HAP-1 (cell line): Measurements from ENCODE around the gene NHLRC4.
"Not testable (repeated sequence)": the region's sequence is repeated elsewhere in the genome, so short reads cannot be mapped to it uniquely, and the experiment has no call there.

Experiments
- DNase-seq, 2 experiments: peaks; one replicate each; pipeline ENCODE4 v3.0.0-alpha.2; 2016 to 2020; ENCODE audit warnings: low spot score in 2 of 2
- H3K27me3 ChIP-seq: fragments of 250-450 bp; sonication (Bioruptor Pico); 2 replicates; pipeline ENCODE4 v1.5.1; 2020; ENCODE audit warnings: low read depth, mild to moderate bottlenecking, moderate library complexity
- H3K36me3 ChIP-seq: fragments of 250-450 bp; sonication (Bioruptor Pico); replicated peaks from 2 replicates; pipeline ENCODE4 v1.5.1; 2020; ENCODE audit warnings: mild to moderate bottlenecking
- H3K4me1 ChIP-seq: fragments of 250-450 bp; sonication (Bioruptor Pico); 2 replicates; pipeline ENCODE4 v1.5.1; 2020; ENCODE audit warnings: mild to moderate bottlenecking
- H3K4me3 ChIP-seq: fragments of 250-450 bp; sonication (Bioruptor Pico); 2 replicates; pipeline ENCODE4 v1.5.1; 2020; ENCODE audit warnings: mild to moderate bottlenecking, moderate library complexity
- H3K9me3 ChIP-seq: fragments of 250-450 bp; sonication (Bioruptor Pico); 2 replicates; pipeline ENCODE4 v1.5.1; 2020; ENCODE audit warnings: mild to moderate bottlenecking, moderate library complexity
- in situ Hi-C: fragments of 300-500 bp; cut with MboI; formaldehyde crosslinking; loops from 3 replicates; pipeline ENCODE4 v1.14.3; 2020; ENCODE audit warnings: low sequenced_read_pairs, inconsistent platforms, mixed read lengths

The NHLRC4 gene

GRCh38 chr16:593807-594206 is 27.0 kb downstream of the NHLRC4 start:
- no peaks in the 10 kb centered on the region for H3K9me3 ChIP-seq
- 0 out of 2 replicates have a peak, but pooled peaks cover 5% of the 10 kb centered on the region for H3K4me1 ChIP-seq
- no peak overlapping the region for H3K4me3 ChIP-seq
- H3K36me3 ChIP-seq: no peaks in the 10 kb centered on the region; the same call in 1 of the 2 replicates
- DNase-seq: no peak
- in situ Hi-C loops: no loop called here
- H3K27me3 ChIP-seq: no peaks in the 10 kb centered on the region

DNA sequence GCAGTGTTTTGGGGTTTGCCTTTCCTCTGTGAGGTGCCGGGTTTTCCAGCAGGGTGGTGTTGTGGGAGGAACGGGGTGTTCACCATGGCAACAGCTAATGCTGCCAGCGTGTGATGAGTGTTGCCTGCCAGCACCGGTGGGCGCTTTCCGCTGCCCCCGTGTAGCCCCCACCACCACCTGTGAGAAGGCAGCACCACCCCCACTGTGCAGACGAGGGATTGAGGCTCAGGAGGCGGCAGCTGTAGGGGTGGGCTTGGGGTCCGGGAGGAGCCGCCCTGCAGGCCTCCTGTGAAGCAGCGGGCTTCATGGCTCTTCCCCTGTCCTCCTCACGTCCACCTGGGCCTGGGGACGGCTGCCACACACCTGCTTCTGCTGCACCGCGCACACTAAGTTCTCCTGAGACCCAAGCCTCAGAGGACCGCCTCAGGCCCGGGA is 28.3 kb downstream of the NHLRC4 start:
- no peak for DNase-seq
- in situ Hi-C loops: no loop called here
- Histone ChIP-seq H3K36me3 (no peaks in the 10 kb centered on the region), H3K27me3 (no peaks in the 10 kb centered on the region), H3K9me3 (no peaks in the 10 kb centered on the region), H3K4me3 (no peak overlapping the region), H3K4me1 (0 out of 2 replicates have a peak, but pooled peaks cover 5% of the 10 kb centered on the region)

DNA sequence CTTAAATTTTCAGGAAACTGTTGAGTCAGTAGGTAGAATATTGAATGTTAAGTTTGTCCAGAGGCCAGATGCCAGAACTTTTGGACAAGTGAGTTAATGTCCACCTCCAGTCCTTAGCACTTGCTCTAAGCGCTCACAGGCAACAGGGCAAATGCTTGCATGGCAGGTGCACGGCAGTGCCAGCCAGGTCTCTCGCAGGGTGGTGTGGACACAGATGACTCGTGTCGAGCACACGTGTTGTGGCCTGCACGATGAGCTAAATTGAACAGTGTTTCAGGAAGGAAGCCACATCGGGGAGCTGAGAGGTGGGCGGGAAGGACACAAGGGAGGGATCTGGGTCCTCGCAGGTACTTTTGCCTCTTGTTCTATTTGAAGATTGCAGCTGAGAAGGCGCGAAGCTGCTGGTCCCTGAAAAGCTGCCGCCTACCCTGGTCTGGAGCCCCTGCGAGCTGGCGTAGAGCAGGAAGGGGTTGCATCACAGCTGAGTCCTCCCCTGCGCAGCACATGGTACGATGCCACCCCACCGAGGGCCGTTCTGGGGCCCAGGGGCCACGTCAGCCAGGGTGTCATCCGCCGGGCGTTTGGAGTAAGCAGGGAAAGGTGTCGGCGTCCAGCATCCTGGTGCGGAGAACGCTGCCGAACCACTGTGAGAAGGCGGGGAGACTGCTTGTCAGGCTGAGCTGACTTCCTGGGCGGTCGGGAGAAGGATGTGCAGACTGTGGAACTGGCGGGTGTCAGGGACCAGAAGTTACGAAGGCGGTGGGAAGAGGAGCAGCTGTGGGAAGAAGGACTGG is 29.3 kb downstream of the NHLRC4 start:
- no peaks in the 10 kb centered on the region for H3K9me3 ChIP-seq
- no peaks in the 10 kb centered on the region for H3K4me1 ChIP-seq
- H3K4me3 ChIP-seq: no peak overlapping the region
- in situ Hi-C loops: no loop called here
- H3K27me3 ChIP-seq: no peaks in the 10 kb centered on the region
- DNase-seq: no peak
- no peaks in the 10 kb centered on the region; the same call in 1 of the 2 replicates for H3K36me3 ChIP-seq

DNA sequence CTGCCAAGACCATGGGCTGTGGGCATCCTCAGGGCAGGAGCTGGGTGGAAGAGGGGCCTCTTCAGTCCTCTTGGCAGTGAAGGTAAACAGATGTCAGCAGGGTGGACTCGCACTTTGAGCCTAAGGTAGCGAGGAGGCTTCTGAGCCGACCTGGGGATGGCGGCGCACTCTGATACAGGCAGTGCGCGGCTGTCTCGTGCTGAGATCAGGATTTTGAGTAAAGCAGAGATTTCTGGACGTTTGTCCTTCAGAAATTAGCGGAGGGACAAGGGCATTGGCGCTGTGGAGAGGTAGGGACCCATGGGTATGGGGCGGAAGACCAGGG is 29.9 kb downstream of the NHLRC4 start:
- in situ Hi-C loops: no loop called here
- no peak overlapping the region for H3K4me3 ChIP-seq
- H3K9me3 ChIP-seq: no peaks in the 10 kb centered on the region
- no peak for DNase-seq
- no peaks in the 10 kb centered on the region; the same call in 1 of the 2 replicates for H3K36me3 ChIP-seq
- no peaks in the 10 kb centered on the region for H3K27me3 ChIP-seq
- no peaks in the 10 kb centered on the region for H3K4me1 ChIP-seq

DNA sequence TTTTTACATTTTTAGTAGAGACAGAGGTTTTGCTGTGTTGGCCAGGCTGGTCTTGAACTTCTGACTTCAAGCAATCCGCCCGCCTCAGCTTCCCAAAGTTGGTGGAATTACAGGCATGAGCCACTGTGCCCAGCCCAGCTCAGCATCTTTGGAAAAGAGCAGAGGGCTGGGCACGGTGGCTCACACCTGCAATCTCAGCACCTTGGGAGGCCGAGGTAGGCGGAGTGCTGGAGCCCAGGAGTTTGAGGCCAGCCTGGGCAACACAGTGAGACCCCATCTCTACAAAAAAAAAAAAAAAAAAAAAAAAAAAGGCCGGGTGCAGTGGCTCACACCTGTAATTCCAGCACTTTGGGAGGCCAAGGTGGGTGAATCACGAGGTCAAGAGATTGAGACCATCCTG is 30.9 kb downstream of the NHLRC4 start:
- H3K27me3 ChIP-seq, H3K36me3 ChIP-seq, H3K4me3 ChIP-seq, H3K4me1 ChIP-seq, H3K9me3 ChIP-seq, DNase-seq, in situ Hi-C loops: not testable (repeated sequence)

- H3K4me1 ChIP-seq: no peaks in the 10 kb centered on the region
- in situ Hi-C loops: no loop called here
- H3K9me3 ChIP-seq: no peaks in the 10 kb centered on the region
- no peaks in the 10 kb centered on the region; the same call in 1 of the 2 replicates for H3K36me3 ChIP-seq
- no peaks in the 10 kb centered on the region for H3K27me3 ChIP-seq
- H3K4me3 ChIP-seq: no peak overlapping the region
- no peak for DNase-seq
Observed at GRCh38 chr16:598823-599739, 32.3 kb downstream of the NHLRC4 start.

DNA sequence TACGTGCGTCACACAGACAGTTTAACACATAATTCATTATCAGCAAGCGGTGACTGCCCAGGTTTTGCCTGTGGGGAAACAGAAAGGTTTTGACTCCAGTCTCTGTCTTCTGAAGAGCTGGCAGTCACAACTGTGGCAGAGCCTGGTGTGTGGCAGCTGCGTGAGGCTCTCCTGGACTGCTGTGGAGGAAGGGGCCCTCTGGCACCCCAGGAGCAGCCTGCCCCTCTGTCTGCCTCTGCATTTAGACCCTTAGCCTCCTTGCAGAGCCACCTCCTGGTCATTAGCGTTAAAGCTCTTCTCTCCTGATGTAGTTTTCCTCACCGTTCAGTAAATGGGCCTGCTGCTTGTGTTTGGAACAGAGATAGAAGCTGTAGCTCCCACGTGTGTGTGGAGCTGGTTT is 34.0 kb downstream of the NHLRC4 start:
- Histone ChIP-seq H3K36me3 (no peaks in the 10 kb centered on the region; the same call in 1 of the 2 replicates), H3K27me3 (no peaks in the 10 kb centered on the region), H3K4me1 (no peaks in the 10 kb centered on the region), H3K9me3 (peaks cover 4% of the 10 kb centered on the region), H3K4me3 (no peak overlapping the region)
- in situ Hi-C loops: no loop called here
- DNase-seq: no peak

DNA sequence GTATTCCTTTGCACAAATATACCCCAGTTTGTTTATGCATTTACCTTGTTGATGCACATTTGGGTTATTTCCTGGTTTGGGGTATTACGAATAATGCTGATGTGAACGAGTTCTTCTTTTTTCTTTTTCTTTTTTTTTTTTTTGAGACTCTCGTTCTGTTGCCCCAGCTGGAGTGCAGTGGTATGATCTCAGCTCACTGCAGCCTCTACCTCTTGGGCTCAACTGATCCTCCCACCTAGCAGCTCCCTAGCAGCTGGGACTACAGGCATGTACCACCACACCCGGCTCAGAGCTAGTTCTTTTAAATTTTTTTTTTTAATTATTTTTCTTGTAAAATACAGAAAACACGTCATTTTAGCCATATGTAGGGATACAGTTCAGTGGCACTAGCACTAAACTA is 37.1 kb downstream of the NHLRC4 start:
- peaks cover 4% of the 10 kb centered on the region for H3K9me3 ChIP-seq
- no peaks in the 10 kb centered on the region for H3K4me1 ChIP-seq
- in situ Hi-C loops: no loop called here
- H3K4me3 ChIP-seq: no peak overlapping the region
- H3K27me3 ChIP-seq: no peaks in the 10 kb centered on the region
- DNase-seq: no peak
- no peaks in the 10 kb centered on the region; the same call in 1 of the 2 replicates for H3K36me3 ChIP-seq

DNA sequence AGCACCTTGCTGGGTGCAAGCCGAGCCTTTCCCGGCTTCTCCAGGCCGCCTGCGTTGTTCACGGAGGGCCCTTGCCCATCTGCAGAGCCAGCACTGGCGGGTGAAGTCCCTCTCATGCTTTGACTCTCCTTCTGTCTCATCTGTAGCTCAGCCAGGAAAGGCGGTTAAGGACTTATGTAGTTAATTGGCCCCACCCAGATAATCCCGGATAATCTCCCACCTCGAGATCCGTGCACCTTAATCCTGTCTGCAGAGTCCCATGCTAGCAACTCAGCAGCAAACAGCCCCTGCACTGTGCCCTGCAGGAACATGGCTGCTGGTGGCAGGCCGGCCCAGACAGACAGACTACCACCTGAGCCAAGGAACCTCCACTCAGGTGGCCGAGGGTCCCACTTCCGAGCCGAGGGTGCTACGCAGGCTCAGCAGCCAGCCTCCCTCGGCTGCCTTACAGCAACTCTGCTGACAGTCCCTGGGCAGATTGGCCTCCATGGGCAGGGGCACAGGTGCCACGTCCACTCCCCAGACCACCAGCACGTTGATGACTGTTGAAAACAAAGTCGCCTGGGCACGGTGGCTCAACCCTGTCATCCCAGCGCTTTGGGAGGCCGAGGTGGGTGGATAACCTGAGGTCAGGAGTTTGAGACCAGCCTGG is 40.0 kb downstream of the NHLRC4 start:
- H3K36me3 ChIP-seq: no peaks in the 10 kb centered on the region
- DNase-seq: no peak
- H3K4me3 ChIP-seq: no peak overlapping the region
- H3K9me3 ChIP-seq: peaks cover 4% of the 10 kb centered on the region
- in situ Hi-C loops: no loop called here
- H3K27me3 ChIP-seq: no peaks in the 10 kb centered on the region
- no peaks in the 10 kb centered on the region for H3K4me1 ChIP-seq

GRCh38 chr16:608019-608418 is 41.2 kb downstream of the NHLRC4 start:
- peaks cover 4% of the 10 kb centered on the region for H3K9me3 ChIP-seq
- H3K4me3 ChIP-seq: no peak overlapping the region
- H3K36me3 ChIP-seq: no peaks in the 10 kb centered on the region
- no peak for DNase-seq
- no peaks in the 10 kb centered on the region for H3K27me3 ChIP-seq
- H3K4me1 ChIP-seq: no peaks in the 10 kb centered on the region
- in situ Hi-C loops: no loop called here

DNA sequence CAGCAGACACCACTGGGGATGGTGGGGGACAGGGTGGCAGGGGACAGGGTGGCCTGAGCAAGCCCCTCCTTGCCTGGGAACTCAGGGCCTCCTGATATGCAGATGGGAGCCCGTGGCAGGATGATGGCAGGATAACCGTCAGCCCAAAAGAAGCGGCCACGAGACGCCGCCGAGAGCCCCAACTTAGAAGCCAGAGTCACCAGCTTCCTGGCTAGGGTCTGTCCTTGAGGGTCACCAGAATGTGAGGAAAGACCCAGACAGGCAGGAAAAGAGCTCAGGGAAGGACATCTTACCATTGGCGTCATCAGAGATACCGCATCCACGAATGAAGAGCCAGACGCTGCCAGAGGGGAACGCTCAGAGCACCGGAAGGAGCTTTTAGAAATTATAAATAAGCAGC is 42.5 kb downstream of the NHLRC4 start:
- in situ Hi-C loops: no loop called here
- DNase-seq: no peak
- Histone ChIP-seq H3K4me3 (no peak overlapping the region), H3K36me3 (no peaks in the 10 kb centered on the region), H3K4me1 (no peaks in the 10 kb centered on the region), H3K27me3 (no peaks in the 10 kb centered on the region), H3K9me3 (peaks cover 4% of the 10 kb centered on the region)

DNA sequence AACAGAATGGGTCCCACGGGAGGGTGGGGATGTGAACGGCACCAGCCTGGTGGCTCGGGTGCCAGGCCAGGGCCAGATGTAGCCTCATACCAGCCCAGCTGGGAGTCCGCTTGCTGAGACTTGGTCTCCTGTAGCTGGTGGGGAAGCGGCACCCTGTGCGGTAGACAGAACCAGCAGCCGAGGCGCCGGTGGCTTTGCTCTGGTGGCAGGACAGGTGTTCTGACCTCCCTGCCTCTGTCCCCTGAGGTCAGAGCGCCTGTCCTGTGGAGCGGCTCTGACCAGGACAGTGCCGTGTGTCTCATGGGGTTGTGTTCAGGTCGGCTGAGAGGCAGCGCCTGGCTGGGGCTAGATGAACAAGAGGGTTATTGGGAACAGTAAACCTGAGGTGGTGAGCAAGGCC is 43.2 kb downstream of the NHLRC4 start:
- Histone ChIP-seq H3K9me3 (peaks cover 4% of the 10 kb centered on the region), H3K27me3 (no peaks in the 10 kb centered on the region), H3K36me3 (no peaks in the 10 kb centered on the region), H3K4me1 (no peaks in the 10 kb centered on the region), H3K4me3 (no peak overlapping the region)
- in situ Hi-C loops: no loop called here
- no peak for DNase-seq

- DNase-seq: peak in 1 of 2 experiments; percentile 65
- Histone ChIP-seq H3K4me3 (no peak overlapping the region), H3K4me1 (no peaks in the 10 kb centered on the region), H3K36me3 (no peaks in the 10 kb centered on the region), H3K27me3 (no peaks in the 10 kb centered on the region), H3K9me3 (no peaks in the 10 kb centered on the region)
- in situ Hi-C loops: no loop called here
Observed at GRCh38 chr16:610513-611381, 43.9 kb downstream of the NHLRC4 start.
